WI38 (cell line): ENCODE results near the gene KRT6C.
"Not testable (repeated sequence)": the region's sequence is repeated elsewhere in the genome, so short reads cannot be mapped to it uniquely, and the experiment has no call there.

Experiments used
- H3K4me3 ChIP-seq: 2 replicates; pipeline ENCODE4 v1.5.1; 2011; ENCODE audit warnings: low read depth, mild to moderate bottlenecking, control low read depth, low read length
- TF ChIP-seq, protein P1 (sequence below): IDR thresholded peaks from 2 replicates; pipeline ENCODE4 v1.5.1; 2012; ENCODE audit warnings: low read depth, mild to moderate bottlenecking, control low read depth, low read length

KRT6C gene

DNA sequence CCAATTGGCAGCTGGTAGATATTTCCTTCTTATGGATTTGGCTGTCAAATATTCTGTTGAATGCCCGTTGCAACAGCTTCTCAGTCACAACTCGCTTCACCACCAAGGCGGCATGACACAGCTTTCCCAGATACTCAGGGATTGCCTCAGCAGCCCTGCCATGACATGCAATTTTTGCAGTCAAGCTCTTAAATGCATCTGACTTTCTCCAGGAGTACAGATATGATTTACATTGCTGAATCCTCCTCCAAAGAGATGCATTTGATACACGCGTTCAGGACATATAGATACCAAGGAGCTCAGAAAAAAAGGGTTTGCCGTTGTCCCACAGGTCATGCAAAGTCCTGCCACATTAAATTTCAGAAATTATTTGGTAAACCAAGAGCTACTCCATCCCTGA is 40.1 kb upstream of the KRT6C start:
- TF ChIP-seq, protein P1, sequence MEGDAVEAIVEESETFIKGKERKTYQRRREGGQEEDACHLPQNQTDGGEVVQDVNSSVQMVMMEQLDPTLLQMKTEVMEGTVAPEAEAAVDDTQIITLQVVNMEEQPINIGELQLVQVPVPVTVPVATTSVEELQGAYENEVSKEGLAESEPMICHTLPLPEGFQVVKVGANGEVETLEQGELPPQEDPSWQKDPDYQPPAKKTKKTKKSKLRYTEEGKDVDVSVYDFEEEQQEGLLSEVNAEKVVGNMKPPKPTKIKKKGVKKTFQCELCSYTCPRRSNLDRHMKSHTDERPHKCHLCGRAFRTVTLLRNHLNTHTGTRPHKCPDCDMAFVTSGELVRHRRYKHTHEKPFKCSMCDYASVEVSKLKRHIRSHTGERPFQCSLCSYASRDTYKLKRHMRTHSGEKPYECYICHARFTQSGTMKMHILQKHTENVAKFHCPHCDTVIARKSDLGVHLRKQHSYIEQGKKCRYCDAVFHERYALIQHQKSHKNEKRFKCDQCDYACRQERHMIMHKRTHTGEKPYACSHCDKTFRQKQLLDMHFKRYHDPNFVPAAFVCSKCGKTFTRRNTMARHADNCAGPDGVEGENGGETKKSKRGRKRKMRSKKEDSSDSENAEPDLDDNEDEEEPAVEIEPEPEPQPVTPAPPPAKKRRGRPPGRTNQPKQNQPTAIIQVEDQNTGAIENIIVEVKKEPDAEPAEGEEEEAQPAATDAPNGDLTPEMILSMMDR: no peak
- no peak overlapping the region for H3K4me3 ChIP-seq

DNA sequence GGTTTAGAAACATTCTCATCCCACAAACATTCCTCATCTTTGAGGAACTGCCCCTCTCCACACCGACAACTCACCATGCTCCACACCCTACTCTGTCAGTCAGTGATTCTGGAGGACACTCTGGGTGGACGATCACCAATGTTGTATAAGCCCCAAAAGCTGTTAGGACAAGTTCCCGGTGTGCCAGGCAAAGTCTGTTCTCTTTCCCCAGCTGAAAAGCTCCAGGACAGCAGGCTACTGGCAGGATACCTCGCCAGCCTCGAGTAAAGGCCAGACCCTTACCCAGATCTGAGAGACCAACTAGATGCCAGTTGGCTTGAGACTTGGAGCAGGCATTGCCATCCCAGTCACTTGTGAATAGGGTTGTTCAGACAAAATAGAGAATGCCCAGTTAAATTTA is 34.6 kb upstream of the KRT6C start:
- H3K4me3 ChIP-seq: no peak overlapping the region
- TF ChIP-seq, protein P1: no peak

DNA sequence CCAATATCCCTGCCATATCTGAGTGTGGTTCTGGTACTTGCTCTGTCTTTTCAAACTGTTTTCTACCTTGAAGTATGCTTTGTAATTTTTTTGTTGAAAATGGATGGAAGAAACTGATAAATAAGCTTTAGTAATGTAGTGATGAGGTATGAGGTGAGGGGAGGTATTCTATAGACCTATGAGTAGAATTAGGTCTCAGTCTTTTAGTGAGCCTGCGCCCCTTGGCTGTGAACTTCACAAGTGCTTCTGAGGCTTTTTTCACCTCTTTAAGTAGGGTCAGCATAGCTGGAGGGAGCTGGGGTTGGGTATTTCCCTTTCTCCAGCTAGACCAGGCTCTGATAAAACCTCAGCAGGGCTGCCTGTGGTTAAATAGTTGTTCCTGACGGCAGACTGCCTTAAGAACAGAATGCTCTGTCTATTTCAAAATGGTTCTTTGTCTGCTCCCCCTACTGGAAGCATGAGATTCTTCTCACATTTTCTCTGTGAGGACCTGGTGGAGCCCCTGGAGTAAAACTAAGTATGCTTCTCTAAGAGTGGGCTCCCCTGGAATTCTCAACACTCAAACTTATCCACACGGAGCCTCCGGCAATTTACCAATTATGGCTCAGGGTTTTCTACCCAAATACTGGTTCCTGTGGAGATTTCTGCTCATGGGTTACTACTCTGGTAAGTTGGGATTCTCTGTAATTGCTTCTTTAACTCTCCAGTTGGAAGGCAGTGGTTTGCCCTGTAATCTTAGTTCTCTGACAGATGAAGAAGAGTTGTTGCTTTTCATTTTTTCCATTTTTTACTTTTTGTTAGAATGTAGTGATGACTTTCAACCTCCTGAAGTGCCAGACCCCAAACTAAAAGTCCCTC is 33.5 kb upstream of the KRT6C start:
- TF ChIP-seq, protein P1: peak; percentile 43
- no peak overlapping the region for H3K4me3 ChIP-seq

DNA sequence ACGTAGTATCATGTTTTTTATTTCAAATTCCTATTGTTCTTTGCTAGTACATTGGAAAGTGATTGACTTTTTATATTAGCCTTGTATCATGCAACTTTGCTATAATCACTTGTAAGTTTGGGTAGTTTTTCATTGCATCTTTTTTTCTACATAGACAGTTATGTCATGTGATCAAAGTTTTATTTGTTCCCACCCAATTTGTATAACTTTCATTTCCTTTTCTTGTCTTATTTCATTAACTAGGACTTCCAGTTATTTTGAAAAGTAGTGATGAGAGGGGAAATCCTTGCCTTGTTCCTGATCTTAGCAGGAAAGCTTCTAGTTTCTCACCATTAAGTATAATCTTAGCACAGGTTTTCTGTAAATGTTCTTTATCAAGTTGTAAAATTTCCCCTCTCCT is 29.3 kb upstream of the KRT6C start:
- TF ChIP-seq, protein P1: no peak

DNA sequence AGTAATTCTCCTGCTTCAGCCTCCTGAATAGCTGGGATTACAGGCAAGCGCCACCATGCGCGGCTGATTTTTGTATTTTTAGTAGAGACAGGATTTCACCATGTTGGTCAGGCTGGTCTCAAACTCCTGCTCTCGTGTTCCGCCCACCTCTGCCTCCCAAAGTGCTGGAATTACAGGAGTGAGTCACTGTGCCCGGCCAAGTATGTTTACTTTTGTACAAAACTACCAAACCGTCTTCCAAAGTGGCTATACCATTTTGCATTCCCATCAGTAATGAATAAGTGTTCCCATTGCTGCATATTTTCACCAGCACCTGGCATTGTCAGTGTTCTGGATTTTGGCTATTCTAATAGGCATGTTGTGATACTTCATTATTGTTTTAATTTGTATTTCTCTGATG is 27.9 kb upstream of the KRT6C start:
- H3K4me3 ChIP-seq: no peak overlapping the region
- TF ChIP-seq, protein P1: no peak

More for the DNA sequence above, 29.3 kb upstream of the KRT6C start:
- no peak overlapping the region for H3K4me3 ChIP-seq

DNA sequence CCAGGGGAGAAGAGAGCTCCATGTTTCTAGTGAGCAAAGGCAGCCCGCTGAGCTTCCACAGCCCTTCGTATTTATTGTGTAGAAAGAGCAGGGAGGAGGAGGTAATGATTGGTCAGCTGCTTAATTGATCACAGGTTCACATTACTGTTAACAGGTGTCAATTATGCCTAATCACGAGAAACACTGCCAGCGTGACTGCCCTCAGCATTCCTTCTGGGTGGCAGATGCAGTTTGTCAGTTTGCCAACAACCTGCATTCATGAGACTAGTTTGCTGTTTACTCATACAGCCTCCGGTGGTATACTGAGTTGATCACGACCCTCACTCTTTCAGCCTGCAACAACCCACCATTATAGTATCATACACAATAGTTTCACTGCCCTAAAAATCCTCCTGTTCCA is 27.0 kb upstream of the KRT6C start:
- H3K4me3 ChIP-seq: not testable (repeated sequence)

DNA sequence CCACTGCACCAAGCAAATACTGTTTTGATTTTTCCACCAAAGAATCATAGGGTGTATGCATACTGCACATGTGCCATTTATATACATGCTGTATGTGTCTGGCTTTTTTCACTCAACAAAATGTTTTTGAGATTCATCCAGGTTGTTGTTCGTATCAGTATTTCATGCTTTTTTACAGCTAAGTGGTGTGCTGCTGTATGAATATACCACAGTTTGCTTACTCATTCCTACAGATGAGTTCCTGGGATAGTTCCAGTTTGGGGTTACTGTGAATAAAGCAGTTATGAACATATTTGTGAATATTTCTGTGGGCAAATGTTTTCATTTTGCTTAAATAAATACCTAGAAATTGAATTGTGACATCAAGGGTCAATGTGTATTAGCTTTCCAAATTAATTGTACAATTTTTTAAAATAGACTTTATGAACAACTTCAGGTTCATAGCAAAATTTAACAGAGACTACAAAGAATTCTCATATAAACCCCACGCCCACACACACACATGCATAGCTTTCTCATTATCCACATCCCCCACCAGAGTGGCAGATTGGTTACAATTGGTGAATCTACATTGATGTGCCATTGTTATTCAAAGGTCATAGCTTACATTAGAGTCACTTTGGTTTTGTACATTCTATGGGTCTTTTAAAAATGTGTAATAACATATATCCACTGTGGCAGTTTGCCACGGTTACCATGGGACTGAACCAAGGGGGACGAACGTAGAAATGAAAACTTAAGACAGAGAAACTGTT is 26.4 kb upstream of the KRT6C start:
- TF ChIP-seq, protein P1: no peak
- no peak overlapping the region for H3K4me3 ChIP-seq
